ENCODE data around the gene ENTPD2. TPM values are rescaled to one million over a fixed set of nuclear protein-coding genes. Genes with fewer than 3 reads are reported as not detected.

Gene ENTPD2
- under 1 TPM in 2 of 4 donors, not detected in 2; 0.22 to 0.49 TPM for total RNA-seq

DNA sequence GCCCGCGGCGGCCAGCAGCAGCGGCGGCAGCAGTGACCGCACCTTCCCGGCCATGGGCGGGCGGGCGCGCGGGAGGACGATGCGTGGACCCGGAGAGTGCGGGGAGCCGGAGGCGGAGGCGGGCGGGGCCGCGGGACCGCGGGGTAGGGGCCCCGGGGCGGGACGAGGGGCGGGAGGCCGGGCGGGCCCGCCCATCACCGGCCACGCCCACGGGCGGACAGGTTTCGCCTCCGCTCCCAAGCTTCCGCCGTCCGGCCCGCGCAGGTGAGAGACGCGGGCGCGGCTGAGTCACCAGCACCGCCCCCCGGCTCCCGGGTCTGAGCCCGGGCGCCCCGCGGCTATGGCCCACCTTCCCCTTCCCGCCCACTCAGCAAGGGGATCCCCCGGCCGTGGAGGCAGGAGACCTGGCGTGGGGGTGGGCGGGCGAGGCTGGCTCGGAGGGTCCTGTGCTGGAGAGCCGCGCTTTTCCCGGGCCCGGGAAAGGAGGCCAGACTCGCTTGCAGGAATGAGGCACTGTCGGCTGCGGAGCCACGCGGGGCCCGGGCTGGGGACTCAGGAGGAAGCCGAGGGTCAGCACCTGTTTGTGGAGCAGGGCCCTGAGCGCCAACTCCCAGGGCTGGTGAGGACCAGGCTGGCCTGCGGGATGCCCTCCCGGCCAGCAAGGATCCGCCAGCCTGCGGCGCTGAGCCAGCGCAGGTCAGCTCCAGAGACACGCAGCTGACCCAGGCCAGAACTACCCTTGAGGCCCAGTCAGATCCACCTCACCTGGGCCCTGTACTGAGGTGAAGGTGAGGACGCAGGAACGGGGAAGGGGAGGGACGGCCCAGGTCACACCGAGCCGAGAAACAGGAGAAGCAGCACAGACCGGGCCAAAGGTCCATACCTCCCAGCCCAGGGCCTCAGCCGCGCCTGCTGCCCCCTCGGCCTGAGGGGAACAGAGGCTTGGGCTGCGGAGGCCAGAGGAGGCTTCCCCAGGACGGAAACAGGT is at the start of gene ENTPD2:
Gene ENTPD2 (minus strand): TSS at position 118 of the 988 bp plus-strand sequence. CDS start 64 bp downstream, at position 54.
- peaks cover 3% of the 10 kb centered on the region for H3K27me3 ChIP-seq
- no peaks in the 10 kb centered on the region for H3K36me3 ChIP-seq
- TF ChIP-seq POLR2A (IDR thresholded peaks at IDR 0.05) (no peak), CTCF (IDR thresholded peaks at IDR 0.05) (no peak)
- DNase-seq: peak; percentile 65 to 68
- H3K4me3 ChIP-seq (replicated peaks in 1 of 3): peak within 1 kb of the TSS in 1 of 3 donors; percentile 37
- no peaks in the 10 kb centered on the region for H3K9me3 ChIP-seq
- WGBS, 2 donors: 76 to 77% methylated on average over 4 to 18 of the region's 90 CpGs
- H3K27ac ChIP-seq: no peak within 1 kb of the TSS
- H3K4me1 ChIP-seq: peaks cover 23 to 34% of the 10 kb centered on the region in 2 donors
- intact Hi-C loops (cut with DNase I): no loop called here

- intact Hi-C loops (cut with DNase I): no loop called here
- no peak overlapping the region for H3K27ac ChIP-seq
- TF ChIP-seq POLR2A (IDR thresholded peaks at IDR 0.05) (no peak), CTCF (IDR thresholded peaks at IDR 0.05) (no peak)
- no peaks in the 10 kb centered on the region for H3K27me3 ChIP-seq
- DNase-seq: no peak
- H3K4me1 ChIP-seq: no peaks in the 10 kb centered on the region
- 93 to 94% methylated on average over 30 to 37 of the region's 37 CpGs for WGBS, 2 donors
- no peaks in the 10 kb centered on the region for H3K9me3 ChIP-seq
- H3K36me3 ChIP-seq: peaks cover 61 to 70% of the 10 kb centered on the region in 2 donors
- H3K4me3 ChIP-seq (replicated peaks in 1 of 3): no peak overlapping the region
Observed at GRCh38 chr9:137103206-137103999, 49.5 kb upstream of the ENTPD2 start.

GRCh38 chr9:137099231-137099630 is 45.4 kb upstream of the ENTPD2 start:
- intact Hi-C loops (cut with DNase I): no loop called here
- H3K27me3 ChIP-seq: no peaks in the 10 kb centered on the region
- 93 to 95% methylated on average over 11 to 14 of the region's 14 CpGs for WGBS, 2 donors
- H3K9me3 ChIP-seq: no peaks in the 10 kb centered on the region
- H3K4me1 ChIP-seq: no peaks in the 10 kb centered on the region
- TF ChIP-seq POLR2A (IDR thresholded peaks at IDR 0.05) (no peak), CTCF (IDR thresholded peaks at IDR 0.05) (no peak)
- no peak overlapping the region for H3K27ac ChIP-seq
- no peak for DNase-seq
- no peak overlapping the region for H3K4me3 ChIP-seq (replicated peaks in 1 of 3)
- peaks cover 43 to 50% of the 10 kb centered on the region in 2 donors for H3K36me3 ChIP-seq

GRCh38 chr9:137097761-137098462 is 44.1 kb upstream of the ENTPD2 start:
- Histone ChIP-seq H3K27me3 (no peaks in the 10 kb centered on the region), H3K27ac (no peak overlapping the region), H3K36me3 (peaks cover 32 to 38% of the 10 kb centered on the region in 2 donors), H3K4me3 (replicated peaks in 1 of 3) (no peak overlapping the region), H3K9me3 (no peaks in the 10 kb centered on the region), H3K4me1 (no peaks in the 10 kb centered on the region)
- intact Hi-C loops (cut with DNase I): no loop called here
- no peak for TF ChIP-seq POLR2A (IDR thresholded peaks at IDR 0.05)
- no peak for TF ChIP-seq CTCF (IDR thresholded peaks at IDR 0.05)
- 91 to 96% methylated on average over 5 to 6 of the region's 20 CpGs for WGBS, 2 donors
- no peak for DNase-seq
